NCI-H446 (cell line): ENCODE data around the gene FECH.
A peak's percentile ranks its signal among the peaks of the same experiment; 100 is the strongest.
"Not testable (repeated sequence)": the region's sequence is repeated elsewhere in the genome, so short reads cannot be mapped to it uniquely, and the experiment has no call there.

Experiments
- DNase-seq, 2 experiments: peaks; one replicate each; lab custom pipeline; 2025; lab: John Stamatoyannopoulos, UW

Gene FECH, protein sequence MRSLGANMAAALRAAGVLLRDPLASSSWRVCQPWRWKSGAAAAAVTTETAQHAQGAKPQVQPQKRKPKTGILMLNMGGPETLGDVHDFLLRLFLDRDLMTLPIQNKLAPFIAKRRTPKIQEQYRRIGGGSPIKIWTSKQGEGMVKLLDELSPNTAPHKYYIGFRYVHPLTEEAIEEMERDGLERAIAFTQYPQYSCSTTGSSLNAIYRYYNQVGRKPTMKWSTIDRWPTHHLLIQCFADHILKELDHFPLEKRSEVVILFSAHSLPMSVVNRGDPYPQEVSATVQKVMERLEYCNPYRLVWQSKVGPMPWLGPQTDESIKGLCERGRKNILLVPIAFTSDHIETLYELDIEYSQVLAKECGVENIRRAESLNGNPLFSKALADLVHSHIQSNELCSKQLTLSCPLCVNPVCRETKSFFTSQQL

GRCh38 chr18:57586251-57587049 is at the start of gene FECH:
Gene FECH (minus strand): TSS chr18:57586702. CDS start chr18:57586620, 82 bp downstream.
- DNase-seq, result peak in 1 of 2 experiments; percentile 76

GRCh38 chr18:57635003-57635822 is 48.7 kb upstream of the FECH start:
- DNase-seq, result no peak

- no peak for DNase-seq
Observed at GRCh38 chr18:57631697-57632096, 45.2 kb upstream of the FECH start.

GRCh38 chr18:57630754-57631595 is 44.5 kb upstream of the FECH start:
- no peak for DNase-seq

DNA sequence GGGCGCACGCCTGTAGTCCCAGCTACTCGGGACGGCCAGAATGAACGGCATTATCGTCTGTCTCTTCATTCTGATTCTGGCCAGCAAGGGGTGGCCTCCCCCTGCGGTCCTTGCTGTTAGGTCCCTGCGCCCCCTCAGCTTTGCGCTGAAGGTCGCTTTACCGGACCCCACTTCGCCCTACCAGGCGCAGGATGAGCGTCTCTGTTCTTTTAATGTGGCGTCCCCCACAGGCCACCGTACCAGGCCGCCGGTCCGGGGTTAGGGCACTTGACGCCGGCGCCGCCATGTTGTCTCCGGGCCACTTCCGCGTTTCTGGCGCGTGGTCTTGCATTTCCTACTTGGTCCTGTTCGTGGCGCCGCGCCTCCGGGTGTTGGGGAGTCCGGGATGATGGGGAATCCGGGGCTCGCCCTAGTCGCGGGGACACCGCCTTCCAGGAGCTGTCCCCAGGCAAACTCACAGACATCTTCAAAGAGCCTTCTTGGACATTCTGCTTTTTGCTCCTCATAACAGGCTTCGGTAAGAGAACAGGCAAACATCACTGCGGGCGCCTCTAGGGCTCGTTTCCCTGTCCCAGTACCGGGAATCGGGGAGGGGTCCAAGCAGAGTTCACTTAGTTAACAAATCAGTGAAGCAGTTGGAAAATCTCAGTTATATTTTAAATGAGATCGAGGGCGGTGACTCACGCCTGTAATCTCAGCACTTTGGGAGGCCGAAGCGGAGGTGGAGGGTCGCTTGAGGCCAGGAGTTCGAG is 43.7 kb upstream of the FECH start:
- peak; percentile 85 to 90 for DNase-seq

DNA sequence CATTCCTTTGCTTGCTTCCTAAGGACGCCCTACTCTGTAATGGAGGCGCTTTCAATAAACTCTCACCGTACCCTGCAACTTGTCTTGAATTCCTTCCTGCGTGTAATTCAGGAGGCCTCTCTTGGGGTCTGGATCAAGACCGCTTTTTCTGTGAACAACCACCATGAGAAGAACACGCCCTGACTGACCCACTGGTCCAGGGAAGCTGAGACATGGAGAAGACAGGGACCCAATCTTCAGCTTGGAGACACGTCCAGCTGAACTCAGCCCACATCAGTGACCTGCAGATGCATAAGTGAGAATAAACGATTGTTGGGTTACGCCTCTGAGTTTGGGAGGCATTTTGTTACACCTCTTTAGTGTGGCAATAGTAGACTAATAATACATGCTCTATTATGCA is 42.9 kb upstream of the FECH start:
- DNase-seq, result no peak

DNA sequence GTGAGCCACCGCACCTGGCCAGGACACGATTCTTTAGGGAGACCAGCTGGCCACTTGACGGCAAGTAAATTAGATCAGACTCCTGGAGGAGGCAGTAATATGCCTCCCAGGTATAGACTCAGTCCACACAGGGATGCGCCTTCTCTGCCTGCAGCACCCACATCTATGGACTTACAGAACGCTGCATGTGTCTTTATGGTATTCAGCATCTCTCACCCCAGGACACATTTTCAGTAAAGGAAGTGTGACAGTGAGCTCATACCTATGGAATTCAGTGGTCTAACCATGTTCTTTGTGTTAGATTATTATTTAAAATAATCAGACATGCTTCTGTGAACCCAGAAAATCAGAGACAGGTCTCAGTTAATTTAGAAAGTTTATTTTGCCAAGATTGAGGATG is 41.0 kb upstream of the FECH start:
- no peak for DNase-seq

DNA sequence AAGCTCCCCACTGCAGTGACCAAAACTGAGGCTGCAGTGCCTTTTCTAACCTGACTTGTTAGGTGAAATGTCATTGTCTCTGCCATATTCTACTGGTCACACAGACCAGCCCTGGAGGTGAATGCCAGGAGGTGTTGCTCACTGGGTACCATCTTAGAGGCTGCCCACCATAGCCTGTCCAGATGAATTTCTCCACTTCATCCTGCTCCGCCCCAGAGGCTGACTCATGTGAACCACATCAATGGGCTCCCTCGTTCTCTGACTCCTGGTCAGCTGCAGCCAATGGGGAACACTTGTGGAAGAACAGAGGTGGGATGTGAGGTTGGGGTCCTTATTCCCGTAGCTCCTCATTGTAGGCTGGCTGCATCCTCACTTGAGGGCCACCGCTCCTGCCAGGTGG is 38.5 kb upstream of the FECH start:
- no peak for DNase-seq

- no peak for DNase-seq
Observed at GRCh38 chr18:57621246-57621604, 34.7 kb upstream of the FECH start.

DNA sequence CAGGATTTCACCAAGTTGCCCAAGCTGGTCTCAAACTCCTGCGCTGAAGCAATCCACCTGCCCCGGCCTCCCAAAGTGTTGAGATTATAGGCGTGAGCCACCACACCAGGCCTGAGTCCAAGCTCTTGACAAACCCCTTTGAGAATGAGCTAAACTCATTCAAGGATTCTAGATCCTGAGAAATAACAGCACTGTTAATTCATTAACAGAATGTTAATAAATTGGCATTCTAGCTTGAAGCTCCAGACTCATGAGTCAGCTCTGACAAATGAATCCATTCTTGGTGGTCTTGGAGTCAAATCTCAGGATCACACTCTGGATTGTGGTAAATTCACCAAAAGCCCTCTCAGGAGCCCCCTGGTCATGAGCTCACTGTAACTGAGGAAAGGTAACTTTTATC is 33.4 kb upstream of the FECH start:
- no peak for DNase-seq

DNA sequence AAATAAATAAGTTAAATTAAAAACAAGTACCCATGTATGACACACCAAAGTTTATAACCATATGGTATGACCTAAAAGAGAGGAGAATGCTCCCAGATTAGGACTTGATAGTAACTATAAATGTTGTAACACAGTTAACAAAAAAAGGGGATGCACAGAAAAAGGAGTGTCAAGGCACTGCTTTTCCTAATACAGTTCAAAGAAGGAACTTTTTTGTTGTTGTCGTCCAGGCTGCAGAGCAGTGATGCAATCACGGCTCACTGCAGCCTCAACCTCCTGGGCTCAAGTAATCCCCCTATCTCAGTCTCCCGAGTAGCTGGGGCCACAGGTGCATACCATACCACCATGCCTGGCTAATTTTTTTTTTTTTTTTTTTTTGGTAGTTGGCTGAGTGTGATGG is 32.4 kb upstream of the FECH start:
- DNase-seq, result no peak

GRCh38 chr18:57603871-57604270 is 17.4 kb upstream of the FECH start:
- DNase-seq, result no peak

GRCh38 chr18:57595347-57595746 is 8.8 kb upstream of the FECH start:
- DNase-seq, result no peak

GRCh38 chr18:57592716-57593115 is 6.2 kb upstream of the FECH start:
- DNase-seq, result not testable (repeated sequence)

GRCh38 chr18:57589161-57589560 is 2.7 kb upstream of the FECH start:
- no peak for DNase-seq

DNA sequence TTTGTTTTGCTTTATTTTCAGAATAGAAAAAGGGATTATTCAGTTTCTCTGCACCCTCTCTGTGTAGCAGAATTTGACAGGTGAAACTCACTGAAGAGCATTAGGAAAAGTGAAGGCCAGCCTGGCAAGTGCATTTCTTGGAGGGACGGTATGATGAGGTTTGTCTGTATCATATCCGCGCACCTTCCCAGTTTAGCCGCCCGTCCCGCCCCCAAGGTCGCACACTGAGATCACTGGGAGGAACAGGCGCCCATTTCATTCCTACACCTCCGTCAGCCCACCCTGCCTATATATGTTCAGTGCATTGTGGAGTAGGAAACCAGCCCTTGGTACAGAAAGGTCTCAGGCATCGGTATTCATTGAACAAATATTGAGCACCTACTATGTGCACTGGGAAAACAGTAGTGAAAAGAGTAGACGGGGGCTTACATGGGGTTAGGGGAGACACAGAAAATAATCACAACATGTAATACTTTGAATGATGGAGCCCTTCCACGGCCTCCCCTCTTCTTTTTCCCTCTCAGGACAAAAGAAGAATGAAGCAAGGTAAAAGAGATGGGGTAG is 678 bp upstream of the FECH start:
- no peak for DNase-seq

- DNase-seq, result no peak
Observed at GRCh38 chr18:57585855-57586250, 649 bp downstream of the FECH start.

DNA sequence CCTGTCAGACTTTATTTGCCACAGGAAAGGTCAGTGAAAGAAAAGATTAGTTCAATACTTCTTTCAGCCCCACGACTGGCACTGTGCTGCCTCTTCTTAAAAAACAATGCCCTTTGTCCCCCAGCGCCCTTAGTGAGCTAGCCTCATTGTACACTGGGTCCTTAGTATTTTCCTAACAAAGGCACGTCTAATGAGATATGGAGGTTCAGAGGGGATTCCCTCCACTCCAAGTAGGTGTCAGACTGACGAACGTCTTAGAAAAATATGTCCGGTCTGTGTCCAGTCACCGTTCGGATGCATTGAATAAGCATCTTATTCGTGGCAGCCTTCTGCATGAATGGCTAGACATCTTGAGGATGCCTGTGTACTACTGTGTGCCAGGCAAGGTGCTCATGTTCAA is 1.1 kb downstream of the FECH start:
- no peak for DNase-seq

GRCh38 chr18:57584444-57584843 is 2.1 kb downstream of the FECH start:
- DNase-seq, result no peak

DNA sequence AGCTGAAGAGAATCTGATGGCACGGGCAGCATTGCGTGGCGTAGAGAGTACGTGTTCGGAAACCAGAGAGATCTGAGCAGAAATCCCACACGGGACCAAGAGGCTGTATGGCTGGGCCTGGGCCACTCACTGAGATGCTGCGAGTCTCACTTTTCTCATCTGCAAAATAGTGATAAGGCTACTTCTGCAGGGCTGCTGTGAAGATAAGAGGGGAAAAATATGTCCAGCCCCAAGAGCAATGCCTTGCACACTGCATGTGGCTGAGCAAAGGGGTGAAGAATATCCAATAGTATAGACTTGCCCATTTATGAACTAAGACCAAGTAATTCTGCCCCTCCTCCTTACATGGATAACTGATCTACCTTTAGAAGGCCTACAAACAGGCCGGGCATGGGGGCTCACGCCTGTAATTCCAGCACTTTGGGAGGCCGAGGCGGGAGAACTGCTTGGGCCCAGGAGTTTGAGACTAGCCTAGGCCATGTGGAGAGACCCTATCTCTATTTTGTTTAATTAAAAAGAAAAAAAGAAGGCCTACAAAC is 3.1 kb downstream of the FECH start:
- DNase-seq, result no peak
